Colon (tissue), 2 donors: ENCODE results near the gene MYRIP.
"Not testable (repeated sequence)": the region's sequence is repeated elsewhere in the genome, so short reads cannot be mapped to it uniquely, and the experiment has no call there.

Source experiments
- FAIRE-seq: peaks from 2 replicates; lab custom pipeline; 2012; peaks lifted over from hg19 to GRCh38; lab: Jason Lieb, UNC
- donor health status: control.
- donor health status: control.

Gene MYRIP

GRCh38 chr3:39970982-39971381 is 161.6 kb downstream of the MYRIP start:
- FAIRE-seq = no peak

DNA sequence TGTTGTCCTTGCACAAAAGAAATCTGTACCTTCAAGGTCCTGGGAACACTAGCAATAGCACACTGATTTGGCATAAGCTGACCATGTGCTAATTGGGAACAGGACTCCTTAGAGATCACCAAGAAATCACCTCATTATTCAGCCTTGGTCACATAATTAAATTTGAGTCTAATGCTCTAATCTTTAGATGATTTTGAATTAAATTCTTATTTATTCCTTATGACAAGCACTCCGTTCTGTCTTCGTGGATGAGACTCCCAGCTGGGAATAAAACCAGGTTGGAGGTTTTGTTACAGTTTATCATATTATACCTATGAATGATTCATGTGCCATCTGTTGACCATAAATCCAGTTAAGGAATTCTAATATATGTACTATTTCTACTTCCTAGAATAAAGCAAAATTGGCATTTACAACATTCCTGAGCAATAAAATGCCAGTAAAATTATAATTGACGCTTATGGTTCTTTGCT is 162.2 kb downstream of the MYRIP start:
- FAIRE-seq = no peak

- FAIRE-seq = no peak
Observed at GRCh38 chr3:39972508-39972907, 163.1 kb downstream of the MYRIP start.

GRCh38 chr3:39977058-39977794 is 167.8 kb downstream of the MYRIP start:
- FAIRE-seq = no peak

DNA sequence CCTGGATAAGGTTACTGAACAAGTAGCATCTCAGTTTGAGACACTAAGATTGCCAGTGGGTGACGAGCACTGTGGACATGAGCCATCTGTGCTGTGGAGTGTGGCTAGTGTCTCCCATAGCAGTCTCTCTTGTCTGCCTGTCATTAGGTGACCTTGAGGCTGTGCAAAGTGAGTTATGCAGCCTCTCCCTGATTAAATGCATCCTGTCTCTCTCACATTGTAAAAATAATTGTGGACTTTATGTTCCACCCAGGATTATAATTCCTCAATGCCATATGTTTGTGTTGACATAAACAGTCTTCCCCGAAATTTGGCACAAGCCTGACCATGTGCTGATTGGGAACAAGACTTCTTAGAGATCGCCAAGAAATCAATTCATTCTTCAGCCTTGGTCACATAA is 168.9 kb downstream of the MYRIP start:
- no peak for FAIRE-seq

DNA sequence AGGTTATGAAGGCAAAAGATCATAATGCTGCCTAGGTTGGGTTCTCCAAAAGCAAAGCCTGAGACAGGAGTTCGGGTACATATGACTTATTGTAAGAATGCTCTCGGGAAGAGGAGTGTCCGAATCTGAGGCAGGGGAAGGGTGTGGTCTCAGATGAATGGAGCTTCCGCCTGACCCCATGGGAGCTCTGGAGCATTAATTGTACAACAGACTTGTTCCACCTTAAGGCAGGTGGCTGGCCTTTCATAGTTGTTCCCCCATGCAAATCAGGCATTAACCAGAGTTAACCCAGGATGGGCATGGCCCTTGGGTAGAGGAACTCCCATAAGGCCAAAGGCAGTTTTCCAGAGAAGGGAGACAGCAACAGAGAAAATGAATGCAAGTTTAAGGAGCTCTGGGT is 170.6 kb downstream of the MYRIP start:
- FAIRE-seq = no peak

DNA sequence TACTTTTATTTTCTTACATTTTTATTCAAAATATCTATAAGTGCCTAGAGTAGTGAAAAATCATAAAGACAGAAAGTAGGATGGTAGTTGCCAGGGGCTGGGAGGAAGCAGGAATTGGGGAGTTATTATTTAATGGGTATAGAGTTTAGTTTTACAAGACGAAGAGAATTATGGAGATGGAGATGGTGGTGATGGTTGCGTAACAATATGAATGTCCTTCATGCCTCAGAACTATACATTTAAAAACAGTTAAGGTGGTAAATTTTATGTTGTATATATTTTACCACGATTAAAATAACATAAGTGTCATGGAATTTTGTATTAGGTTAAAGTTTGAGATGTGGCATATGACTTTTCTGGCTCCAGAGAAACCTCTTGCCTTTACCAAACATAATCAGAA is 171.4 kb downstream of the MYRIP start:
- FAIRE-seq = no peak

- FAIRE-seq = no peak
Observed at GRCh38 chr3:39981547-39982184, 172.3 kb downstream of the MYRIP start.

GRCh38 chr3:39982665-39983357 is 173.4 kb downstream of the MYRIP start:
- FAIRE-seq = no peak

- FAIRE-seq = no peak
Observed at GRCh38 chr3:39989746-39990145, 180.3 kb downstream of the MYRIP start.

DNA sequence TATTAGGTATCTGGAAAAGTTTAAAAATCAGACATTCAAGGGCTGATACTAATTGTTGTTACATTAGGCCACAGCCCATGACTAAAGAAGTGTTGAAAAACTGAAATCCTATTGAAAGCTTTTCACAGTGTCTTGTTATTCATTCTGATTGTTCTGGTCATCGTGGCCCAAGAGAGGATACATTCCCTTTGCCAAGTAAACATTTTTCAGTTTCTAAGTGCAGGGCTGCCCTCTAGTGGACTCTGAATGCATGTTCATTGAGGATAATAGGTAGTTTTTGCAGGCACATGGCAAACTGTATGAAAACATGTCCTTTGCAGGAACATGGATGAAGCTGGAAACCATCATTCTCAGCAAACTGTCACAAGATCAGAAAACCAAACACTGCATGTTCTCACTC is 181.1 kb downstream of the MYRIP start:
- no peak for FAIRE-seq

DNA sequence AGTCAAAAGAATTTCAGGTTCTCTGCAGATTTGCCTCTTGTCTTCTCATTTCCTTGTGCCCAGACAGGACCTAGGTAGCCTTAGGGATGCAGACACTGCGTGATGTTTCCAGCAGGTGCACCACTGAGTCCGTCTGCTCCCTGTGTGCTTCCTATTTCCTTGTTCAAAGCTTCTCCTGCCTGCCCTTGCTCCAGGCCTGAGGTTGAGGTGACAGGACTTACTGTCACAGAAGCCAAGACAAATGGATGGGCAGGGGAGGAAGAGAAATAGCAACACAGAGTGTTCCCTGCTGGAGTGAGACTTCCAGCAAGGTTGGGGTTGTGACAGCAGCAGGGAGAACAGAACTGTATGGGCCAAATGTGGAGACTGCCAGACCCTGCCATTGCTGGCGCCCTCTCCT is 199.4 kb downstream of the MYRIP start:
- FAIRE-seq = no peak

DNA sequence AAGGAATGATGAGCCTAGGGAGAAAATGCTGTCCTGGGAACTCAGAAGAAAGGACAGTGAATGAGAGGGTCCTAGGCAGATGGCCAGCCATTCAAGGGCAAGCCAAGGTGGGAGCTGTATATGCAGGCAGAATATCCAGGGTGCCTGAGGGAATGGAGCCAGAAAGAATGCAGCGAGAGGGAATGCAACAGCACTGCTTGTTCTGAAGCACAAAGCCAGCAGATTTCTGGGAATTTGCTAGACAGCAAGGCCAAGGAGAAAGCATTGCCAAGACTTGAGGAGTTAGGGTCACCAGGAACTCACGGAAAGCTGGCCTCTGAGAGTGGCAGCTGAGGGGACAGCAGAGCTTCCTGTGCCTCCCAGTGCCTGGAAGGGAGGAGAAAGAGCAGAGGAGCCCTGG is 200.6 kb downstream of the MYRIP start:
- no peak for FAIRE-seq

DNA sequence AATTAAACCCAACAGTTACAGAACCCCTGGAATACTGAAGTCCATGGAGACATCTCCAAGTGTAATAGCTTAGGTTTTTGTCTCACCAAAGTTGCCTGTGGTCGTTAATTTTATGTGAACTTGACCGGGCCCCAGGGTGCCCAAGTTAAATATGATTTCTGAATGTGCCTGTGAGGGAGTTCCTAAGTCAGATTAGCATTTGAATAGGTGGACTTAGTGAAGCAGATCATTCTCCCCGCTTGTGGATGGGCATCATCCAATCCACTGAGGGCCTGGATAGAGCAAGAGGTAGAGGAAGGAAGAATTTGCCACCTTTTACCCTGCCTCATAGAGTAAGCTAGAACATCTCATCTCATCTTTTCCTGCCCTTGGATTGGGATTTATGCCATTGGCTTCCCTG is 203.0 kb downstream of the MYRIP start:
- no peak for FAIRE-seq

DNA sequence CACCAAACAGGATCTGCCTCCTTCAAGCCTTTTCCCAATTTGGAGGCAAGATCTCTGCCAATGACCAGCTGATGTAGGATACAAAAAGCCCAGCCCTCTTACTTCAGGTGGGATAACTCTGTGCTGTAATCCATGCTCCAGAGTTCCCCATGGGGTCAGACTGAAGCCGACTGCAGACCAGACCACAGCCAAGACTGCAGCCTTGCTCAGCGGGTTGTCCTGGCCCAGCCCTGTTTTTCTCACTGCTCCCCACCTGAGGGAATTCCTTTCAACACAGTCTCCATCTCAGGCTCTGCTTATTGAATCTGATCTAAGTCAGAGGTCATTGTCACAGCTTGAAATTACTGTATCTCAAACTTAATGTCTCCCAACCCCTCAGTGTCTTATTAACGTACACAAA is 207.0 kb downstream of the MYRIP start:
- no peak for FAIRE-seq

DNA sequence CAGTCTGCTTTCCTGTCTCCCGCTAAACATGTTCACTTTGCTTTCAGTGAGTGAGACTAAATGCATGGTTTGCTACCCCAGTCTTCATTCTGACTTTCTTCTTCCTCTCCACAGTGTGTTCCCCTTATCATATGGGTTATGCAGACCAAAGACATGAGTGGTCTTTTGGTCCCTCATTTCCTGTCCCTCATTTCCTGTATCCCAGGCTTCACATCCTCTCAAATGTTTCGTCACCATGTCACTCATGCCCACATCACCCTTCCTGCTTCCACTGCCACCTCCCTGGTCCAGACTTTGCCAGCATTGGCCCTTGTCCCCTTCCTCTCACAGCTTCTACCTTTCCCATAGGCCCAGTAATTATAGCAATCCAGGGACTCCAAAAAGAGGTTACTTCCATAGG is 209.0 kb downstream of the MYRIP start:
- no peak for FAIRE-seq

- FAIRE-seq = no peak
Observed at GRCh38 chr3:40019376-40019775, 210.0 kb downstream of the MYRIP start.

DNA sequence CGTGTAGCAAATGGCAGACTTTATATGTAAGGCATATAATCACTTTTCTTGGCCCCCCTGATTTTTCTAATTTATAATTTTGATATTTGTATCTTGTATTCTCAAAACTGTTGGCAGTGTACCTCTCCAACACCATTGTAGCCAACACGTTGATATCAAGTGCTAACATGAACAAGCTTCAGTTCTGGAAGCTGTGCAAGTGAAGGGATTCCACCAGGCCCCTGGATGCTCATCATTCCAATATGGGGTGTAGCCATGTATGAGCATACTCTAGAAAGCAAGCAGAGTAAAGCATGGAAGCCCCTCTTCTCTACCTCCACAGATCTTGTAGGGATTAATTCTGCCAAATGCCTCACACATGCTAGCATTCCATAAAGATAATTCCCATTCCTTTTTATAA is 211.3 kb downstream of the MYRIP start:
- FAIRE-seq = no peak

- no peak for FAIRE-seq
Observed at GRCh38 chr3:40021338-40021737, 211.9 kb downstream of the MYRIP start.

- FAIRE-seq = no peak
Observed at GRCh38 chr3:40022297-40022827, 213.0 kb downstream of the MYRIP start.

DNA sequence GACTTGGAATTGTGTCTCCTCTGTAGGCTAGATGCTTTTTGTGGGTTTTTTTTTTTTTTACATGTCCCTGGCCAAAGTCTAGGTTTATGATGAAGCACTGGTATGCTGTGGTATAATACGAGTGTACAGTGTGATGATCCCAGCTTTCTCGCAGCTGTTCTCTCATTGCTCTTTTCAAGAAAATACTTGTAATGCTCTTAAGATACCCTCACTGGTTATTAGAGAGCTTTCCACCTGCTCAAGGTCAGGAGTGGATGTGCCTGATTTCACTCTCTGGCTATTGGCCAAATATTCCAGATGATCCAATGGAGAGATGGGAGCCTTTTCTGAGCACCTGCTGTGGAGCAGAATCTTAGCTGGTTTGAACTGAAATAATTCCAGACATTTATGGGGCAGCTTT is 215.1 kb downstream of the MYRIP start:
- no peak for FAIRE-seq

- not testable (repeated sequence) for FAIRE-seq
Observed at GRCh38 chr3:40025892-40026291, 216.5 kb downstream of the MYRIP start.

- FAIRE-seq = no peak
Observed at GRCh38 chr3:40035177-40035576, 225.8 kb downstream of the MYRIP start.
